Urinary bladder (tissue), 4 donors: Measurements from ENCODE around the gene FBXO7. TPM values are rescaled to one million over a fixed set of nuclear protein-coding genes. Genes with fewer than 3 reads are reported as not detected.
A peak's percentile ranks its signal among the peaks of the same experiment; 100 is the strongest.

ENCODE experiments used
- DNase-seq: peaks from one replicate; pipeline ENCODE4 v3.0.0-alpha.2; 2015; ENCODE audit errors: extremely low spot score
- H3K27ac ChIP-seq: one replicate; pipeline ENCODE4 v1.5.1; 2013; ENCODE audit warnings: low read depth, mild to moderate bottlenecking, moderate library complexity
- H3K36me3 ChIP-seq: one replicate; pipeline ENCODE4 v1.6.1; 2013; ENCODE audit warnings: mild to moderate bottlenecking, moderate library complexity; ENCODE audit not compliant: insufficient read depth
- H3K4me1 ChIP-seq: one replicate; pipeline ENCODE4 v1.6.1; 2013; ENCODE audit warnings: mild to moderate bottlenecking, moderate library complexity; ENCODE audit not compliant: insufficient read depth
- H3K4me3 ChIP-seq: one replicate; pipeline ENCODE4 v1.5.1; 2013; ENCODE audit warnings: low read depth, low read length
- WGBS: extraction: QIAGEN DNeasy Blood & Tissue Kit; methylation state at CpG from one replicate; pipeline ENCODE4 v1.1.7; 2013; 5-methylcytosine and 5-hydroxymethylcytosine counted together
- polyA plus RNA-seq: library from polyadenylated mRNA; stranded (reverse); fragments of 200-250 nt; gene quantifications from one replicate; pipeline ENCODE4 v1.2.3, GENCODE V29; 2013
- total RNA-seq: library from RNA; depleted of rRNA; stranded (reverse); fragments of >200 nt; gene quantifications from one replicate; pipeline ENCODE4 v1.2.3, GENCODE V29; 2014
- donor health status: healthy with polysubstance abuse.
- donor health status: healthy.

The FBXO7 gene
- total and polyA plus RNA-seq, 2 donors: 67.9 to 88.1 TPM

GRCh38 chr22:32528984-32529982 is 54.7 kb downstream of the FBXO7 start:
- peak; percentile 62 for DNase-seq
- Histone ChIP-seq H3K27ac (peak overlapping the region; percentile 31), H3K4me1 (no peaks in the 10 kb centered on the region), H3K36me3 (no peaks in the 10 kb centered on the region), H3K4me3 (no peak overlapping the region)
- WGBS: 42% methylated on average over 29 of the region's 29 CpGs

GRCh38 chr22:32531228-32531627 is 56.6 kb downstream of the FBXO7 start:
- Histone ChIP-seq H3K4me1 (no peaks in the 10 kb centered on the region), H3K4me3 (no peak overlapping the region), H3K36me3 (no peaks in the 10 kb centered on the region), H3K27ac (no peak overlapping the region)
- no peak for DNase-seq
- 71% methylated on average over 7 of the region's 7 CpGs for WGBS

- Histone ChIP-seq H3K4me1 (no peaks in the 10 kb centered on the region), H3K4me3 (no peak overlapping the region), H3K36me3 (no peaks in the 10 kb centered on the region), H3K27ac (peak overlapping the region; percentile 3)
- WGBS: 41% methylated on average over 19 of the region's 19 CpGs
- DNase-seq: no peak
Observed at GRCh38 chr22:32531931-32532819, 57.6 kb downstream of the FBXO7 start.

- DNase-seq: no peak
- no peak overlapping the region for H3K4me3 ChIP-seq
- 52% methylated on average over 10 of the region's 10 CpGs for WGBS
- H3K36me3 ChIP-seq: no peaks in the 10 kb centered on the region
- no peaks in the 10 kb centered on the region for H3K4me1 ChIP-seq
- H3K27ac ChIP-seq: peak overlapping the region; percentile 3
Observed at GRCh38 chr22:32532820-32533128, 58.2 kb downstream of the FBXO7 start.

- no peak overlapping the region for H3K4me3 ChIP-seq
- no peak for DNase-seq
- WGBS: 81% methylated on average over 15 of the region's 15 CpGs
- H3K4me1 ChIP-seq: no peaks in the 10 kb centered on the region
- H3K27ac ChIP-seq: no peak overlapping the region
- no peaks in the 10 kb centered on the region for H3K36me3 ChIP-seq
Observed at GRCh38 chr22:32533265-32534111, 58.9 kb downstream of the FBXO7 start.

- Histone ChIP-seq H3K36me3 (no peaks in the 10 kb centered on the region), H3K4me1 (no peaks in the 10 kb centered on the region), H3K4me3 (no peak overlapping the region), H3K27ac (no peak overlapping the region)
- WGBS: 71% methylated on average over 15 of the region's 15 CpGs
- no peak for DNase-seq
Observed at GRCh38 chr22:32534252-32535235, 59.9 kb downstream of the FBXO7 start.

GRCh38 chr22:32535531-32536190 is 61.0 kb downstream of the FBXO7 start:
- H3K4me1 ChIP-seq: no peaks in the 10 kb centered on the region
- no peaks in the 10 kb centered on the region for H3K36me3 ChIP-seq
- WGBS: 82% methylated on average over 11 of the region's 11 CpGs
- DNase-seq: no peak
- H3K27ac ChIP-seq: no peak overlapping the region
- no peak overlapping the region for H3K4me3 ChIP-seq

- Histone ChIP-seq H3K4me1 (no peaks in the 10 kb centered on the region), H3K27ac (no peak overlapping the region), H3K36me3 (no peaks in the 10 kb centered on the region), H3K4me3 (no peak overlapping the region)
- WGBS: 96% methylated on average over 2 of the region's 2 CpGs
- no peak for DNase-seq
Observed at GRCh38 chr22:32536352-32536751, 61.7 kb downstream of the FBXO7 start.

- no peak overlapping the region for H3K4me3 ChIP-seq
- no peak for DNase-seq
- no peak overlapping the region for H3K27ac ChIP-seq
- WGBS: 96% methylated on average over 7 of the region's 7 CpGs
- no peaks in the 10 kb centered on the region for H3K4me1 ChIP-seq
- no peaks in the 10 kb centered on the region for H3K36me3 ChIP-seq
Observed at GRCh38 chr22:32538521-32538920, 63.9 kb downstream of the FBXO7 start.

- 66% methylated on average over 10 of the region's 10 CpGs for WGBS
- no peak for DNase-seq
- H3K36me3 ChIP-seq: no peaks in the 10 kb centered on the region
- H3K4me1 ChIP-seq: no peaks in the 10 kb centered on the region
- H3K27ac ChIP-seq: no peak overlapping the region
- no peak overlapping the region for H3K4me3 ChIP-seq
Observed at GRCh38 chr22:32539631-32540421, 65.2 kb downstream of the FBXO7 start.

GRCh38 chr22:32541481-32541880 is 66.9 kb downstream of the FBXO7 start:
- DNase-seq: no peak
- Histone ChIP-seq H3K27ac (no peak overlapping the region), H3K4me1 (no peaks in the 10 kb centered on the region), H3K36me3 (no peaks in the 10 kb centered on the region), H3K4me3 (no peak overlapping the region)
- 95% methylated on average over 13 of the region's 13 CpGs for WGBS
